ENCODE measurements around the gene B3GLCT. TPM values are rescaled to one million over a fixed set of nuclear protein-coding genes. Genes with fewer than 3 reads are reported as not detected.

The B3GLCT gene
- total and polyA plus RNA-seq, 10 of the 15 experiments (the other 5 are each of a cell fraction or from before 2014, with no cell fraction given), result 0.07 to 0.89 (median 0.25) TPM

DNA sequence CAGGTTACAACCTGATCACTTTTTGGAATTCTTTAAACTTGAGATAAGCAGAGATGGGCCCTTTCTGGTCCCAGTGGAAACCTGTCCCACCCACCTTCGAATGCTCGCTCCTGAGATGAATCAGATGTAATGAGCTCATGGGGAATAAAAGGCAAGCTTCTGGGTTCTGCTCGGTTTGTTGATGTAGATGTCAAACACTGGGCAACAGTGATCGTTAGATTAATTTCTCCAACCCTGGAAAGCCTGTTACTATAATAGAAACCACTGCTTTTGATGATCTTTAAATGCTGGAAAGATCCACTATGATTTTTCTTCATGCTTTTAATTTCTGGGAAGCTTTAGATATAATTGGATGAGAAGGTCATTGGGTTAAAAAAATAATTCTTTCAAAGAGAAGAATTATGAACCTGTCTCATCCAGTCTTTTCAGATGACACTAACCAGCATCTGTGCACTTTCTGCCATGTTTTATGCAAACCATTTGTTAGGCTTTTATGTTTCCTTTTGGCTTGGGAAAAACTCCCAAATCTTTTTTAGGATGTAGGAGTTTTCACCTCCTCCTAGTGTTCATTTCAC lies 49.3 kb downstream of the B3GLCT start (continued):
- TF ChIP-seq PAX5 (IDR thresholded peaks at IDR 0.05; ENCODE audit: borderline replicate concordance, low read depth, low read length) (no peak), POLR2AphosphoS2 (IDR thresholded peaks at IDR 0.05; ENCODE audit: low read depth, low read length) (no peak), NRF1 (conservative IDR thresholded peaks at IDR 0.05; ENCODE audit: low read depth, low read length) (no peak)

DNA sequence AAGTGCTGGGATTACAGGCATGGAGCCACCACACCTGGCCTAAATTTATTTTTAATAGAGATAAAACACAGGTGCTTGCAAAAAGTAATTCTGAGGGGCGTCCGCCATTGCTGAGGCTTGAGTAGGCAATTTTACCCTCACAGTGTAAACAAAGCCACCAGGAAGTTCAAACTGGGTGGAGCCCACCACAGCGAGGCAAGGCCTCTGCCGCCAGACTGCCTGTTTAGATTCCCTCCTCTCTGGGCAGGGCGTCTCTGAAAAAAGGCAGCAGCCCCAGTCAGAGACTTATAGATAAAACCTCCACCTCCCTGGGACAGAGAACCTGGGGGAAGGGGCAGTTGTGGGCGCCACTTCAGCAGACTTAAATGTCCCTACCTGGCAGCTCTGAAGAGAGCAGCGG lies 50.7 kb downstream of the B3GLCT start:
- POLR2A ChIA-PET, result no interaction called here
- RAD21 ChIA-PET (ENCODE audit: unreplicated experiment), result no interaction called here
- intact Hi-C loops (cut with micrococcal nuclease; ENCODE audit: unreplicated experiment), result no loop called here
- Histone ChIP-seq H3K27ac (ENCODE audit: control insufficient read depth, insufficient read depth) (no peak overlapping the region), H3K79me2 (ENCODE audit: control insufficient read depth, insufficient read depth, low read length) (no peaks in the 10 kb centered on the region), H3K9me3 (replicated peaks; ENCODE audit: control insufficient read depth, insufficient read depth, low read length) (no peaks in the 10 kb centered on the region), H4K20me1 (ENCODE audit: control insufficient read depth, insufficient read depth) (no peaks in the 10 kb centered on the region), H2AFZ (ENCODE audit: control insufficient read depth, low read depth, low read length) (no peak overlapping the region), H3K4me3 (no peak overlapping the region), H3K4me1 (ENCODE audit: control insufficient read depth, insufficient read depth, low read length) (no peaks in the 10 kb centered on the region), H3K36me3 (ENCODE audit: control insufficient read depth in 2 of 2, insufficient read depth in 2 of 2, low read length in 1 of 2) (no peaks in the 10 kb centered on the region), H3K4me2 (ENCODE audit: control insufficient read depth, insufficient read depth) (no peak overlapping the region), H3K9ac (ENCODE audit: control insufficient read depth, insufficient read depth, low read length) (no peak overlapping the region), H3K27me3 (replicated peaks in 1 of 2; ENCODE audit: control insufficient read depth in 2 of 2, insufficient read depth in 2 of 2, low read length in 1 of 2) (no peaks in the 10 kb centered on the region)
- SMC1A ChIA-PET (ENCODE audit: uncharacterized antibody, unreplicated experiment), result no interaction called here
- CTCF ChIA-PET, result no interaction called here
- WGBS (ENCODE audit: insufficient coverage, insufficient replicate concordance, low lambda C conversion rate, missing lambda C conversion rate), result 59% methylated on average over 7 of the region's 7 CpGs
- in situ Hi-C loops (cut with MboI), result no loop called here
- TF ChIP-seq CHD1 (IDR thresholded peaks at IDR 0.05; ENCODE audit: low read depth, low read length) (no peak), CREM (IDR thresholded peaks at IDR 0.05; ENCODE audit: low read depth) (no peak), TBL1XR1 (IDR thresholded peaks at IDR 0.05; ENCODE audit: low read depth, low read length) (no peak)
- BruUV-seq (replicated peaks), result no TSS peak
- ATAC-seq (no peak), FAIRE-seq (no peak), DNase-seq (ENCODE audit: low read depth, low spot score) (no peak)

DNA sequence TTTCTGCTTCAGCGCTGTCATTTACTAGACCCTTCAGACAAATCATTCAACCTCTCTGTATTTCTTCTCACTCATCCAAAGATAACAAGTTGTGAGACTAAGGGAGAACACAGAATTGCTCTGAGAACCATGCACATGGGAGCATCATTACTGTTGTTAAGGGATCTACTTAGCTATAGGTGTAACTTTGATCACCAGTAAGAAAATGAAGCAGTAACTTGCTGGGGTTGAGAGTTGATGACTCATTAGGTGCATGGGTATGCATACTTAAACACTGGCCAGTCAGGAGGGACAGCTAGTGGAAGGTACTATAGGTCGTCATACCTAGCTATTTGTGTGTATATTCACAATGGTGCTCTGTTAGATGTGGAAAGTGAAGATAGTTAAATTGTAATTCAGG lies 61.5 kb downstream of the B3GLCT start:
- WGBS (ENCODE audit: insufficient coverage, insufficient replicate concordance, low lambda C conversion rate, missing lambda C conversion rate), result 11% methylated on average over 2 of the region's 2 CpGs
- TF ChIP-seq, protein P1, sequence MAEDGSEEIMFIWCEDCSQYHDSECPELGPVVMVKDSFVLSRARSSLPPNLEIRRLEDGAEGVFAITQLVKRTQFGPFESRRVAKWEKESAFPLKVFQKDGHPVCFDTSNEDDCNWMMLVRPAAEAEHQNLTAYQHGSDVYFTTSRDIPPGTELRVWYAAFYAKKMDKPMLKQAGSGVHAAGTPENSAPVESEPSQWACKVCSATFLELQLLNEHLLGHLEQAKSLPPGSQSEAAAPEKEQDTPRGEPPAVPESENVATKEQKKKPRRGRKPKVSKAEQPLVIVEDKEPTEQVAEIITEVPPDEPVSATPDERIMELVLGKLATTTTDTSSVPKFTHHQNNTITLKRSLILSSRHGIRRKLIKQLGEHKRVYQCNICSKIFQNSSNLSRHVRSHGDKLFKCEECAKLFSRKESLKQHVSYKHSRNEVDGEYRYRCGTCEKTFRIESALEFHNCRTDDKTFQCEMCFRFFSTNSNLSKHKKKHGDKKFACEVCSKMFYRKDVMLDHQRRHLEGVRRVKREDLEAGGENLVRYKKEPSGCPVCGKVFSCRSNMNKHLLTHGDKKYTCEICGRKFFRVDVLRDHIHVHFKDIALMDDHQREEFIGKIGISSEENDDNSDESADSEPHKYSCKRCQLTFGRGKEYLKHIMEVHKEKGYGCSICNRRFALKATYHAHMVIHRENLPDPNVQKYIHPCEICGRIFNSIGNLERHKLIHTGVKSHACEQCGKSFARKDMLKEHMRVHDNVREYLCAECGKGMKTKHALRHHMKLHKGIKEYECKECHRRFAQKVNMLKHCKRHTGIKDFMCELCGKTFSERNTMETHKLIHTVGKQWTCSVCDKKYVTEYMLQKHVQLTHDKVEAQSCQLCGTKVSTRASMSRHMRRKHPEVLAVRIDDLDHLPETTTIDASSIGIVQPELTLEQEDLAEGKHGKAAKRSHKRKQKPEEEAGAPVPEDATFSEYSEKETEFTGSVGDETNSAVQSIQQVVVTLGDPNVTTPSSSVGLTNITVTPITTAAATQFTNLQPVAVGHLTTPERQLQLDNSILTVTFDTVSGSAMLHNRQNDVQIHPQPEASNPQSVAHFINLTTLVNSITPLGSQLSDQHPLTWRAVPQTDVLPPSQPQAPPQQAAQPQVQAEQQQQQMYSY (CRISPR knock-in tag; IDR thresholded peaks at IDR 0.05), result no peak
- TF ChIP-seq RBBP5 (conservative IDR thresholded peaks at IDR 0.05), result no peak
- no peak for TF ChIP-seq HCFC1 (IDR thresholded peaks at IDR 0.05; ENCODE audit: low read length)

More for the DNA sequence above, 61.5 kb downstream of the B3GLCT start:
- no peaks in the 10 kb centered on the region for H4K20me1 ChIP-seq (ENCODE audit: control insufficient read depth, insufficient read depth)
- no peak overlapping the region for H2AFZ ChIP-seq (ENCODE audit: control insufficient read depth, low read depth, low read length)
- no peaks in the 10 kb centered on the region for H3K36me3 ChIP-seq (ENCODE audit: control insufficient read depth in 2 of 2, insufficient read depth in 2 of 2, low read length in 1 of 2)
- intact Hi-C loops (cut with micrococcal nuclease; ENCODE audit: unreplicated experiment) (no loop called here), in situ Hi-C loops (cut with MboI) (no loop called here)
- RAD21 ChIA-PET (ENCODE audit: unreplicated experiment), result no interaction called here
- no peaks in the 10 kb centered on the region; a peak in 1 of 4 replicates for H3K27me3 ChIP-seq (replicated peaks in 1 of 2; ENCODE audit: control insufficient read depth in 2 of 2, insufficient read depth in 2 of 2, low read length in 1 of 2)
- H3K9me3 ChIP-seq (replicated peaks; ENCODE audit: control insufficient read depth, insufficient read depth, low read length), result no peaks in the 10 kb centered on the region
- no peak for DNase-seq (ENCODE audit: low read depth, low spot score)
- CTCF ChIA-PET, result no interaction called here
- H3K9ac ChIP-seq (ENCODE audit: control insufficient read depth, insufficient read depth, low read length), result no peak overlapping the region
- no peak overlapping the region for H3K4me3 ChIP-seq
- H3K4me1 ChIP-seq (ENCODE audit: control insufficient read depth, insufficient read depth, low read length), result no peaks in the 10 kb centered on the region
- no peaks in the 10 kb centered on the region for H3K79me2 ChIP-seq (ENCODE audit: control insufficient read depth, insufficient read depth, low read length)
- no peak for FAIRE-seq
- no TSS peak for BruUV-seq (replicated peaks)
- no peak for ATAC-seq
- SMC1A ChIA-PET (ENCODE audit: uncharacterized antibody, unreplicated experiment), result no interaction called here
- POLR2A ChIA-PET, result no interaction called here
- H3K27ac ChIP-seq (ENCODE audit: control insufficient read depth, insufficient read depth), result no peak overlapping the region
- H3K4me2 ChIP-seq (ENCODE audit: control insufficient read depth, insufficient read depth), result no peak overlapping the region
